GM12878 (cell line): ENCODE results near the gene SIM2. TPM values are rescaled to one million over a fixed set of nuclear protein-coding genes. Genes with fewer than 3 reads are reported as not detected.

Source experiments
- ATAC-seq: fragments of 200-7000 bp; cut with Tn5 transposase; 3 replicates; pipeline ENCODE4 v1.9.1; 2020; ENCODE audit warnings: mild to moderate bottlenecking, moderate library complexity
- BruUV-seq: library from RNA; stranded (reverse); fragments of 400-500 nt; replicated peaks from 2 replicates; lab custom pipeline; 2021; lab: Mats Ljungman, UMichigan
- CTCF ChIA-PET: fragments of 300-600 bp; sonication (Branson Sonifier 250); formaldehyde crosslinking; extraction: SDS; loops from one replicate; lab custom pipeline; 2021; ENCODE audit warnings: inconsistent platforms; lab: Yijun Ruan, JAX
- POLR2A ChIA-PET: fragments of 350-600 bp; formaldehyde crosslinking; extraction: SDS; loops from one replicate; lab custom pipeline; 2021; ENCODE audit warnings: inconsistent platforms; lab: Charles Lee
- RAD21 ChIA-PET: fragments of 300-600 bp; sonication (Branson Sonifier 250); formaldehyde crosslinking; loops from one replicate; lab custom pipeline; 2023; ENCODE audit warnings: antibody characterized with exemption; ENCODE audit not compliant: unreplicated experiment; lab: Charles Lee
- SMC1A ChIA-PET: fragments of 300-600 bp; sonication (Branson Sonifier 250); formaldehyde crosslinking; loops from one replicate; lab custom pipeline; 2023; ENCODE audit not compliant: unreplicated experiment, uncharacterized antibody; lab: Charles Lee
- DNase-seq: peaks from one replicate; pipeline ENCODE4 v3.0.0-alpha.2; 2011; ENCODE audit warnings: low read depth, low spot score
- FAIRE-seq: peaks from 3 replicates; lab custom pipeline; 2011; peaks lifted over from hg19 to GRCh38; lab: Jason Lieb, UNC
- H2AFZ ChIP-seq: 2 replicates; pipeline ENCODE4 v1.6.0; 2011; ENCODE audit warnings: low read depth, low read length, control low read depth; ENCODE audit not compliant: control insufficient read depth
- H3K27ac ChIP-seq: 2 replicates; pipeline ENCODE4 v1.5.1; 2011; ENCODE audit warnings: control low read depth; ENCODE audit not compliant: control insufficient read depth, insufficient read depth
- H3K27me3 ChIP-seq, 2 experiments: replicated peaks in 1 of 2; 2 replicates each; pipeline versions ENCODE4 v1.6.0 to v1.6.1; 2011; ENCODE audit warnings: low read length in 1 of 2; ENCODE audit not compliant: control insufficient read depth in 2 of 2, insufficient read depth in 2 of 2
- H3K36me3 ChIP-seq, 2 experiments: 2 replicates each; pipeline ENCODE4 v1.5.1; 2011; ENCODE audit warnings: low read length in 1 of 2; ENCODE audit not compliant: control insufficient read depth in 2 of 2, insufficient read depth in 2 of 2
- H3K4me1 ChIP-seq: 2 replicates; pipeline ENCODE4 v1.6.1; 2011; ENCODE audit warnings: mild to moderate bottlenecking, low read length, moderate library complexity, mixed read lengths; ENCODE audit not compliant: control insufficient read depth, insufficient read depth
- H3K4me2 ChIP-seq: 2 replicates; pipeline ENCODE4 v1.6.0; 2011; ENCODE audit warnings: control low read depth; ENCODE audit not compliant: control insufficient read depth, insufficient read depth
- H3K4me3 ChIP-seq: fragments of 200-600 bp; sonication (generic); 2 replicates; pipeline ENCODE4 v1.5.1; 2016
- H3K79me2 ChIP-seq: 2 replicates; pipeline ENCODE4 v1.6.0; 2011; ENCODE audit warnings: low read length; ENCODE audit not compliant: control insufficient read depth, insufficient read depth
- H3K9ac ChIP-seq: 2 replicates; pipeline ENCODE4 v1.8.0; 2011; ENCODE audit warnings: low read length, control low read depth, mixed read lengths; ENCODE audit not compliant: control insufficient read depth, insufficient read depth
- H3K9me3 ChIP-seq: replicated peaks from 3 replicates; pipeline ENCODE4 v1.5.1; 2011; ENCODE audit warnings: mild to moderate bottlenecking, low read length; ENCODE audit not compliant: control insufficient read depth, insufficient read depth
- H4K20me1 ChIP-seq: 2 replicates; pipeline ENCODE4 v1.6.0; 2011; ENCODE audit not compliant: control insufficient read depth, insufficient read depth
- BHLHE40 ChIP-seq, 2 experiments: fragments of 450-650 bp in 1 of 2; IDR thresholded peaks; 2 replicates each; pipeline ENCODE4 v1.6.1; 2011 to 2017; ENCODE audit warnings: low read depth in 2 of 2, borderline replicate concordance in 1 of 2, improper control_type of control experiment in 1 of 2, low read length in 1 of 2, mild to moderate bottlenecking in 1 of 2
- FOXM1 ChIP-seq: IDR thresholded peaks from 2 replicates; pipeline ENCODE4 v1.6.1; 2012; ENCODE audit warnings: low read depth, mild to moderate bottlenecking, inconsistent platforms, low read length, moderate library complexity
- JUNB ChIP-seq: IDR thresholded peaks from 2 replicates; pipeline ENCODE4 v1.6.1; 2016; ENCODE audit warnings: antibody characterized with exemption, mild to moderate bottlenecking
- MXI1 ChIP-seq: fragments of 150-350 bp; IDR thresholded peaks from 2 replicates; pipeline ENCODE4 v1.6.1; 2011; ENCODE audit warnings: low read depth, mild to moderate bottlenecking, inconsistent platforms, low read length, improper control_type of control experiment
- NFIC ChIP-seq: IDR thresholded peaks from 2 replicates; pipeline ENCODE4 v1.6.1; 2012; ENCODE audit warnings: low read depth, mild to moderate bottlenecking, inconsistent platforms, low read length, moderate library complexity
- NFXL1 ChIP-seq: fragments of 450-650 bp; IDR thresholded peaks from 2 replicates; pipeline ENCODE4 v1.6.1; 2017; ENCODE audit warnings: antibody characterized with exemption, mild to moderate bottlenecking, borderline replicate concordance
- NRF1 ChIP-seq: conservative IDR thresholded peaks from 2 replicates; pipeline ENCODE4 v1.6.1; 2011; ENCODE audit warnings: mild to moderate bottlenecking, low read depth, low read length, improper control_type of control experiment
- RBBP5 ChIP-seq: fragments of 200-600 bp; sonication (generic); conservative IDR thresholded peaks from 2 replicates; pipeline ENCODE4 v1.6.1; 2016
- RCOR1 ChIP-seq: conservative IDR thresholded peaks from 2 replicates; pipeline ENCODE4 v1.6.1; 2012; ENCODE audit warnings: low read depth, low read length, improper control_type of control experiment
- SMAD5 ChIP-seq: IDR thresholded peaks from 2 replicates; pipeline ENCODE4 v1.6.1; 2016; ENCODE audit warnings: antibody characterized with exemption, low read depth
- USF1 ChIP-seq: IDR thresholded peaks from 2 replicates; pipeline ENCODE4 v1.6.1; 2011; ENCODE audit warnings: borderline replicate concordance, low read depth, mild to moderate bottlenecking, moderate library complexity, mixed read lengths, low read length; ENCODE audit not compliant: insufficient read depth; ENCODE audit errors: extremely low read length
- ZSCAN29 ChIP-seq: fragments of 450-650 bp; IDR thresholded peaks from 2 replicates; pipeline ENCODE4 v1.6.1; 2017; ENCODE audit warnings: mild to moderate bottlenecking, moderate library complexity
- in situ Hi-C: fragments of 300-500 bp; cut with MboI; formaldehyde crosslinking; loops from 9 replicates; pipeline ENCODE4 v1.14.3; 2018; ENCODE audit warnings: mixed read lengths
- intact Hi-C: fragments of 100-400 bp; cut with micrococcal nuclease; formaldehyde crosslinking; loops from one replicate; pipeline ENCODE4 v1.14.2; 2022; ENCODE audit not compliant: unreplicated experiment
- polyA plus RNA-seq, 11 experiments: library from polyadenylated mRNA; depleted of rRNA in 4 of 11; unstranded in 6 of 11; stranded (reverse) in 5 of 11; fragments of >200 nt; fragmentation: Nextera tagmentation in 4 of 11; fragmentation: Illumina TruSeq in 1 of 11; extraction: Ambion mirVana in 4 of 11; extraction: Trizol in 1 of 11; gene quantifications; 1 replicate in 1 of 11; 2 replicates in 10 of 11; pipeline versions ENCODE4 v1.2.1 to v1.2.3, GENCODE V29; 2011 to 2016; ENCODE audit warnings: inconsistent platforms in 2 of 11, missing spikeins in 2 of 11, low read depth in 1 of 11
- total RNA-seq, 4 experiments: library from RNA; depleted of rRNA in 3 of 4; stranded (reverse); fragments of >200 nt in 3 of 4; fragmentation: Illumina TruSeq in 1 of 4; extraction: Trizol in 1 of 4; gene quantifications; 2 replicates each; pipeline versions ENCODE4 v1.2.1 to v1.2.3, GENCODE V29; 2013 to 2021
- TF ChIP-seq, protein P1 (sequence below): fragments of 450-650 bp; IDR thresholded peaks from 2 replicates; pipeline ENCODE4 v1.6.1; 2016; ENCODE audit warnings: mild to moderate bottlenecking, moderate library complexity, borderline replicate concordance

SIM2 gene
- total and polyA plus RNA-seq, 10 of the 15 experiments (the other 5 are each of a cell fraction or from before 2014, with no cell fraction given) = 0.02 to 0.15 (median 0.05) TPM; not detected in 7

- Histone ChIP-seq H4K20me1 (no peaks in the 10 kb centered on the region), H3K4me1 (no peaks in the 10 kb centered on the region), H3K79me2 (no peaks in the 10 kb centered on the region), H3K27ac (no peak overlapping the region), H3K9ac (no peak overlapping the region), H3K36me3 (no peaks in the 10 kb centered on the region), H3K4me2 (no peak overlapping the region), H2AFZ (no peak overlapping the region), H3K4me3 (no peak overlapping the region), H3K9me3 (no peaks in the 10 kb centered on the region; the same call in 2 of the 3 replicates), H3K27me3 (no peaks in the 10 kb centered on the region)
- ChIA-PET SMC1A (no interaction called here), RAD21 (no interaction called here), POLR2A (no interaction called here), CTCF (no interaction called here)
- ATAC-seq (no peak), DNase-seq (no peak), FAIRE-seq (no peak)
- intact Hi-C loops (no loop called here), in situ Hi-C loops (no loop called here)
- BruUV-seq = no TSS peak
- TF ChIP-seq, protein P1, sequence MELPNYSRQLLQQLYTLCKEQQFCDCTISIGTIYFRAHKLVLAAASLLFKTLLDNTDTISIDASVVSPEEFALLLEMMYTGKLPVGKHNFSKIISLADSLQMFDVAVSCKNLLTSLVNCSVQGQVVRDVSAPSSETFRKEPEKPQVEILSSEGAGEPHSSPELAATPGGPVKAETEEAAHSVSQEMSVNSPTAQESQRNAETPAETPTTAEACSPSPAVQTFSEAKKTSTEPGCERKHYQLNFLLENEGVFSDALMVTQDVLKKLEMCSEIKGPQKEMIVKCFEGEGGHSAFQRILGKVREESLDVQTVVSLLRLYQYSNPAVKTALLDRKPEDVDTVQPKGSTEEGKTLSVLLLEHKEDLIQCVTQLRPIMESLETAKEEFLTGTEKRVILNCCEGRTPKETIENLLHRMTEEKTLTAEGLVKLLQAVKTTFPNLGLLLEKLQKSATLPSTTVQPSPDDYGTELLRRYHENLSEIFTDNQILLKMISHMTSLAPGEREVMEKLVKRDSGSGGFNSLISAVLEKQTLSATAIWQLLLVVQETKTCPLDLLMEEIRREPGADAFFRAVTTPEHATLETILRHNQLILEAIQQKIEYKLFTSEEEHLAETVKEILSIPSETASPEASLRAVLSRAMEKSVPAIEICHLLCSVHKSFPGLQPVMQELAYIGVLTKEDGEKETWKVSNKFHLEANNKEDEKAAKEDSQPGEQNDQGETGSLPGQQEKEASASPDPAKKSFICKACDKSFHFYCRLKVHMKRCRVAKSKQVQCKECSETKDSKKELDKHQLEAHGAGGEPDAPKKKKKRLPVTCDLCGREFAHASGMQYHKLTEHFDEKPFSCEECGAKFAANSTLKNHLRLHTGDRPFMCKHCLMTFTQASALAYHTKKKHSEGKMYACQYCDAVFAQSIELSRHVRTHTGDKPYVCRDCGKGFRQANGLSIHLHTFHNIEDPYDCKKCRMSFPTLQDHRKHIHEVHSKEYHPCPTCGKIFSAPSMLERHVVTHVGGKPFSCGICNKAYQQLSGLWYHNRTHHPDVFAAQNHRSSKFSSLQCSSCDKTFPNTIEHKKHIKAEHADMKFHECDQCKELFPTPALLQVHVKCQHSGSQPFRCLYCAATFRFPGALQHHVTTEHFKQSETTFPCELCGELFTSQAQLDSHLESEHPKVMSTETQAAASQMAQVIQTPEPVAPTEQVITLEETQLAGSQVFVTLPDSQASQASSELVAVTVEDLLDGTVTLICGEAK = no peak
- TF ChIP-seq USF1 = no peak
- TF ChIP-seq FOXM1 = no peak
- TF ChIP-seq RBBP5 = no peak
- TF ChIP-seq BHLHE40 (IDR thresholded peaks at IDR 0.05; ENCODE audit: borderline replicate concordance in 1 of 2, low read depth in 2 of 2, low read length in 1 of 2) = no peak
- TF ChIP-seq ZSCAN29 = no peak
- no peak for TF ChIP-seq NFXL1
- TF ChIP-seq JUNB = no peak
- TF ChIP-seq MXI1 = no peak
- TF ChIP-seq RCOR1 = no peak
- no peak for TF ChIP-seq SMAD5
- no peak for TF ChIP-seq NFIC
- TF ChIP-seq NRF1 = no peak
Measured at GRCh38 chr21:36798491-36798890, 99.6 kb downstream of the SIM2 start.

Other genes starting within 250 kb of the SIM2 start
- gene CLDN14, start 219.0 kb upstream of the SIM2 start, total RNA-seq (2014; rRNA removed) = 8.2 and 19.4 TPM in 2 replicates
- gene CLDN14, start 219.0 kb upstream of the SIM2 start, total RNA-seq (2014; rRNA removed; fragmentation: Illumina TruSeq; extraction: Trizol) = 2.7 and 3.4 TPM in 2 replicates
- 9.6 and 11.2 TPM in 2 replicates for gene CLDN14, start 219.0 kb upstream of the SIM2 start, total RNA-seq (2021)
- gene CLDN14, start 219.0 kb upstream of the SIM2 start, polyA plus RNA-seq (2011; rRNA removed) = 3.4 and 3.7 TPM in 2 replicates
- 1.1 and 2.8 TPM in 2 replicates for gene CLDN14, start 219.0 kb upstream of the SIM2 start, polyA plus RNA-seq (2014; fragmentation: Illumina TruSeq; extraction: Trizol)
- 1 to 10 TPM in 1 of 2 experiments, under 1 TPM in 1; 0.90 to 3.3 TPM for gene CLDN14, start 219.0 kb upstream of the SIM2 start, polyA plus RNA-seq (2014; fragmentation: Nextera tagmentation; extraction: Ambion mirVana)
- 14.3 and 15.2 TPM in 2 replicates for gene CLDN14, start 219.0 kb upstream of the SIM2 start, polyA plus RNA-seq (2014; rRNA removed)
- gene CLDN14, start 219.0 kb upstream of the SIM2 start, polyA plus RNA-seq (2016; fragmentation: Nextera tagmentation; extraction: Ambion mirVana) = 10 to 100 TPM; 14.7 to 18.6 TPM